AG10803 (cell line): ENCODE measurements around the gene GABPB1.
"Not testable (repeated sequence)": the region's sequence is repeated elsewhere in the genome, so short reads cannot be mapped to it uniquely, and the experiment has no call there.

ENCODE experiments used
- DNase-seq: peaks from one replicate; pipeline ENCODE4 v3.0.0; 2010; ENCODE audit warnings: low read depth
- H3K4me3 ChIP-seq: 2 replicates; pipeline ENCODE4 v1.5.1; 2011; ENCODE audit warnings: mild to moderate bottlenecking, low read length, control low read depth
- TF ChIP-seq, protein P1 (sequence below): conservative IDR thresholded peaks from 2 replicates; pipeline ENCODE4 v1.5.1; 2011; ENCODE audit warnings: mild to moderate bottlenecking, low read length, control low read depth, inconsistent platforms

The GABPB1 gene

DNA sequence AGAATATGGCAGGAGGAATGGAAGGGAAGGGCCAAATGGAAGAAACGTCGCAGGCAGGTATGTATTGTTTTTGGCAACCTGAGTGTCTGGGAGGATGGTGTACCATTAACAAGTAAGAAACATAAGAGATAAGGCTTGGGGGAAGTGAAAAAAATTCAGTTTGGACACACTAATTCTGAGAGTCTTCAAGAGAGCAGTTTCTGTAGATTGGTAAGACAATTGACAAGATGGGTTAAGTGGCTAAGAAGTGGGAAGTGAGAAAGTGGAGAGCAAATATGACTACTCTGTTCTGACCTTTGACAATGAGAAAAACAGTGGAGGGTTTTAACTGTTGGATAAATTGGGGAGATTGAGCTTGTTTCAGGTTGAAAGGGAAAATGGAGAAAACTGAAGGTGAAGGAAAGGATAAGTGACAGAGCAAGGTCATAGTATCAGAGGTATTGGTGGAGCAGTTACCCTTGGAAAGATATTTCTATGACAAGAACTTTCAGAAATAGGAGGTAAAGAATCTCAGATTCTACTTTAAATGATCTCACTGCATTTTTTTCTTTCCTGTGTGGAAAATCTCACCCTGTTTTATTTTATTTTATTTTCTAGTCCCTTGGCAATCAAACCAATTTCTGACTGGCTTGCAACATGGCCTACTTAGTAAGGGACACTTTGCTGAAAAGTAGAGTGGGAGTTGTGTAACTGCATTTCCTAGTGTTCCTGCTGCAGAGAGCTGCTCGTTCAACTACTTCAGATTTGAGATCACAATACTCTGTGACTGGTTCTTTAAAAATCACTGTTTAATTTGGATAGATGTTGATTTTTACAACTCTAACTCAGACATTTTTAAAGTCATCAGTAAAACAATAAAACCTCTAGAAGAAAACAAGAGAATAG lies 23.1 kb upstream of the GABPB1 start:
- no peak overlapping the region for H3K4me3 ChIP-seq
- TF ChIP-seq, protein P1, sequence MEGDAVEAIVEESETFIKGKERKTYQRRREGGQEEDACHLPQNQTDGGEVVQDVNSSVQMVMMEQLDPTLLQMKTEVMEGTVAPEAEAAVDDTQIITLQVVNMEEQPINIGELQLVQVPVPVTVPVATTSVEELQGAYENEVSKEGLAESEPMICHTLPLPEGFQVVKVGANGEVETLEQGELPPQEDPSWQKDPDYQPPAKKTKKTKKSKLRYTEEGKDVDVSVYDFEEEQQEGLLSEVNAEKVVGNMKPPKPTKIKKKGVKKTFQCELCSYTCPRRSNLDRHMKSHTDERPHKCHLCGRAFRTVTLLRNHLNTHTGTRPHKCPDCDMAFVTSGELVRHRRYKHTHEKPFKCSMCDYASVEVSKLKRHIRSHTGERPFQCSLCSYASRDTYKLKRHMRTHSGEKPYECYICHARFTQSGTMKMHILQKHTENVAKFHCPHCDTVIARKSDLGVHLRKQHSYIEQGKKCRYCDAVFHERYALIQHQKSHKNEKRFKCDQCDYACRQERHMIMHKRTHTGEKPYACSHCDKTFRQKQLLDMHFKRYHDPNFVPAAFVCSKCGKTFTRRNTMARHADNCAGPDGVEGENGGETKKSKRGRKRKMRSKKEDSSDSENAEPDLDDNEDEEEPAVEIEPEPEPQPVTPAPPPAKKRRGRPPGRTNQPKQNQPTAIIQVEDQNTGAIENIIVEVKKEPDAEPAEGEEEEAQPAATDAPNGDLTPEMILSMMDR: no peak
- peak; percentile 24 for DNase-seq

DNA sequence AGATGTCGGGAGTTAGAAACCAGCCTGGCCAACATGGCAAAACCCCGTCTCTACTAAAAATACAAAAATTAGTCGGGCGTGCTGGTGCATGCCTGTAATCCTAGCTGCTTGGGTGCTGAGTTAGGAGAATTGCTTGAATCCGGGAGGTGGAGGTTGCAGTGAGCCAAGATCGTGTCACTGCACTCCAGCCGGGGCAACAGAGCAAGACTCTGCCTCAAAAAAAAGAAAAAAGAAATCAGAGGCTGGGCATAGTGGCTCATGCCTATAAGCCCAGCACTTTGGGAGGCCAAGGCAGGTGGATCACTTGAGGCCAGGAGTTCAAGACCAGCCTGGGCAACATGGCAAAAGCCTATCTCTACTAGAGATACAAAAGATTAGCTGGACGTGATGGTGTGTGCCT lies 14.6 kb upstream of the GABPB1 start:
- not testable (repeated sequence) for H3K4me3 ChIP-seq, DNase-seq

DNA sequence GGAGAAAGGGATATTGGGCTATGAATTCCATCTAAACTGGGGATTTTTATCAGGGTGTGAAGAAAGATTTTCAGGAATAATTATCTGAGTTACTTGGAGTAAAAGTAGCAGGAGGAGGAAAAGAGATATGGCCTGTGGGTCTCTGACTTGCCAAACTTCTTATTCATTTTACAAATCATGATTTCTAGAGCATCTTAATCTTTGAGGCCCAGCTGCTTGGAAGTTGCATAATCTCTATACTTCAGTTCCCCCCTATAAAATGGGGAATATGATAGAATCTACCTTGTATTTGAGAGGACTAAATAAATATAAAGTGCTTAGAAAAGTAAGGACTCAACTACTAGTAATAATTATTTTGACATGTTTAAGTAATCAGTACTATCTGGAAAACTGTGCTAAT lies 11.0 kb upstream of the GABPB1 start:
- no peak overlapping the region for H3K4me3 ChIP-seq
- DNase-seq: no peak
- TF ChIP-seq, protein P1: no peak

- DNase-seq: no peak
- TF ChIP-seq, protein P1: no peak
- H3K4me3 ChIP-seq: no peak overlapping the region
Measured at GRCh38 chr15:50365570-50365969, 10.6 kb upstream of the GABPB1 start.

- H3K4me3 ChIP-seq: no peak overlapping the region
- DNase-seq: no peak
- TF ChIP-seq, protein P1: no peak
Measured at GRCh38 chr15:50363612-50364011, 8.6 kb upstream of the GABPB1 start.

DNA sequence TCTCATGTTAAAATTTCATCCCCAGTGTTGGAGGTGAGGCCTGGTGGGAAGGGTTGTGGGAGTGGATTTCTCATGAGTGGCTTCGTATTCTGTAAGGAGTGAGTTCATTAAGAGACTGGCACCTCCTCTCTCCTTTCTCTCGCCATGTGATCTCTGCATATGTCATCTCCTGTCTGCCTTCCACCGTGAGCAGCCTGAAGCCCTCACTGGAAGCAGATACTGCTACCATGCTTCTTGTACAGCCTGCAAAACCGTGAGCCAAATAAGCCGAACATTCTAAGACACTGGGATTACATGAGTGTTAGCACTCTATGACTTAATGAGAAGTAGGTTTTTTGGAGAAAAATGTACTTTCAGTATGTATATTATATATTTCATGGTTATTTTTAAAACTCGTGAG lies 6.8 kb upstream of the GABPB1 start:
- no peak overlapping the region for H3K4me3 ChIP-seq
- no peak for DNase-seq
- TF ChIP-seq, protein P1: no peak

DNA sequence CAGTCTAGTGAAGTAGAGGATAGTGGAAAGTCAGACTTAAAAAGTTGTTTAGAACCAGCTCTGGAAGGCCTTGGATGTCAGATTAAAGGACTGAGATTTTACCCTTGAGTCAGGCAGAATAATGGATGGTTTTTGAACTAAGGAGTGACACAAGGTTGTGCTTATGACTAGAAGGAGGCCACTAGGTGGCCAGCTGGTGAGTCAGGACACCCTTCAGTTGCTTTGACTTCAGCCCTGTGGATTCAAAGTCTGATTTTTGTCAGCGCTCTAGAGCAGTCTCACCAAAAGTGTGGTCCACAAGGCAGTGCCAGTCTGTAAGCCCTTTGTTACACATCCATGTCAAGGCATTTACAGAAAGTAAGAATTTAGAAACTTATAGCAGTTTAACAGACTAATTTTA lies 3.8 kb upstream of the GABPB1 start:
- H3K4me3 ChIP-seq: no peak overlapping the region
- TF ChIP-seq, protein P1: peak; percentile 55
- DNase-seq: peak; percentile 53
